HepG2 (cell line): ENCODE results near the gene RAC3. TPM values are rescaled to one million over a fixed set of nuclear protein-coding genes. Genes with fewer than 3 reads are reported as not detected.
A peak's percentile ranks its signal among the peaks of the same experiment; 100 is the strongest.

Source experiments
- AKAP8 ChIP-seq: sonication (generic); formaldehyde crosslinking; IDR thresholded peaks from 2 replicates; pipeline ENCODE4 v1.5.1; 2020; ENCODE audit warnings: mild to moderate bottlenecking, missing genetic modification reagents
- DMTF1 ChIP-seq: sonication (generic); formaldehyde crosslinking; IDR thresholded peaks from 2 replicates; pipeline ENCODE4 v1.4.0; 2020; ENCODE audit warnings: mild to moderate bottlenecking, missing genetic modification reagents
- DZIP1 ChIP-seq: sonication (generic); formaldehyde crosslinking; IDR thresholded peaks from 2 replicates; pipeline ENCODE4 v1.5.0; 2020; ENCODE audit warnings: mild to moderate bottlenecking, missing genetic modification reagents
- HDAC6 ChIP-seq: fragments of 200-600 bp; sonication (generic); IDR thresholded peaks from 2 replicates; pipeline ENCODE4 v1.7.0; 2017; ENCODE audit warnings: mild to moderate bottlenecking, antibody characterized with exemption, low read length, low read depth
- HMGA1 ChIP-seq: sonication (generic); formaldehyde crosslinking; conservative IDR thresholded peaks from 2 replicates; pipeline ENCODE4 v1.4.0; 2020; ENCODE audit warnings: missing genetic modification reagents
- HMGXB4 ChIP-seq, 2 experiments: sonication (generic) in 1 of 2; formaldehyde crosslinking in 1 of 2; IDR thresholded peaks; 2 replicates each; pipeline versions ENCODE4 v1.4.0 to v1.6.1; 2018 to 2020; ENCODE audit warnings: missing genetic modification reagents in 2 of 2, borderline replicate concordance in 1 of 2, low read depth in 1 of 2, mild to moderate bottlenecking in 1 of 2, missing biosample characterization in 1 of 2
- KDM3A ChIP-seq: IDR thresholded peaks from 2 replicates; pipeline ENCODE4 v1.6.1; 2018; ENCODE audit warnings: low read depth, missing compliant biosample characterization
- KMT2A ChIP-seq: sonication (generic); formaldehyde crosslinking; IDR thresholded peaks from 2 replicates; pipeline ENCODE4 v1.4.0; 2020; ENCODE audit warnings: missing genetic modification reagents
- LRRFIP1 ChIP-seq: sonication (generic); formaldehyde crosslinking; conservative IDR thresholded peaks from 2 replicates; pipeline ENCODE4 v1.4.0; 2020; ENCODE audit warnings: missing genetic modification reagents
- NR1H2 ChIP-seq: sonication (generic); formaldehyde crosslinking; IDR thresholded peaks from 2 replicates; pipeline ENCODE4 v1.8.1; 2022; ENCODE audit warnings: low read depth, missing genetic modification reagents, borderline replicate concordance
- PAF1 ChIP-seq: IDR thresholded peaks from 2 replicates; pipeline ENCODE4 v1.6.1; 2016; ENCODE audit warnings: missing genetic modification reagents, missing compliant biosample characterization
- PHF5A ChIP-seq: IDR thresholded peaks from one replicate; pipeline ENCODE4 v1.6.1; 2018; ENCODE audit warnings: low read depth, missing genetic modification reagents; ENCODE audit not compliant: unreplicated experiment
- PRPF4 ChIP-seq: fragments of 200-400 bp; formaldehyde crosslinking; IDR thresholded peaks from 2 replicates; pipeline ENCODE4 v1.6.1; 2016; ENCODE audit warnings: low read length, low read depth; ENCODE audit not compliant: poor library complexity, severe bottlenecking
- TCF12 ChIP-seq, 2 experiments: fragments of 450-650 bp in 1 of 2; sonication (generic) in 1 of 2; formaldehyde crosslinking in 1 of 2; IDR thresholded peaks; 2 replicates each; pipeline versions ENCODE4 v1.6.1 to v1.8.0; 2017 to 2022; ENCODE audit warnings: antibody characterized with exemption in 1 of 2, mild to moderate bottlenecking in 1 of 2, missing genetic modification reagents in 1 of 2, moderate library complexity in 1 of 2
- TSC22D2 ChIP-seq: sonication (generic); formaldehyde crosslinking; IDR thresholded peaks from 2 replicates; pipeline ENCODE4 v1.5.1; 2020; ENCODE audit warnings: missing genetic modification reagents, mild to moderate bottlenecking, borderline replicate concordance
- ZBTB3 ChIP-seq: sonication (generic); formaldehyde crosslinking; IDR thresholded peaks from 2 replicates; pipeline ENCODE4 v1.4.0; 2020; ENCODE audit warnings: low read depth, mild to moderate bottlenecking, moderate library complexity, missing genetic modification reagents, borderline replicate concordance
- ZNF260 ChIP-seq: sonication (generic); formaldehyde crosslinking; IDR thresholded peaks from 2 replicates; pipeline ENCODE4 v1.4.0; 2020; ENCODE audit warnings: missing genetic modification reagents, low read depth, mild to moderate bottlenecking, borderline replicate concordance
- ZNF431 ChIP-seq: sonication (generic); formaldehyde crosslinking; IDR thresholded peaks from 2 replicates; pipeline ENCODE4 v1.9.0; 2022; ENCODE audit warnings: missing genetic modification reagents, low read depth, mild to moderate bottlenecking, borderline replicate concordance
- polyA plus RNA-seq, 8 experiments: library from polyadenylated mRNA; depleted of rRNA in 3 of 8; stranded (reverse) in 7 of 8; unstranded in 1 of 8; fragments of >200 nt; fragmentation: Illumina TruSeq in 4 of 8; extraction: Trizol in 4 of 8; gene quantifications; 2 replicates each; pipeline versions ENCODE4 v1.2.1 to v1.2.3, GENCODE V29; 2011 to 2016; ENCODE audit warnings: low read depth in 4 of 8, missing spikeins in 1 of 8, mixed read lengths in 1 of 8; ENCODE audit not compliant: insufficient read depth in 1 of 8
- total RNA-seq, 5 experiments: library from RNA; depleted of rRNA; stranded (reverse); fragments of >200 nt; fragmentation: Illumina TruSeq; extraction: Trizol; gene quantifications; 2 replicates each; pipeline ENCODE4 v1.2.3, GENCODE V29; 2016; ENCODE audit warnings: low read depth in 1 of 5

The RAC3 gene
- total and polyA plus RNA-seq, 2 of the 13 experiments (the other 11 are each of a cell fraction or from before 2014, with no cell fraction given): 10.5 to 21.3 TPM

GRCh38 chr17:82056729-82057621, 25.5 kb downstream of the RAC3 start (continued):
- TF ChIP-seq HMGXB4 (CRISPR knock-in tag; IDR thresholded peaks at IDR 0.05; ENCODE audit: borderline replicate concordance in 1 of 2, low read depth in 1 of 2) (peak; percentile 55 to 62; a peak in 3 of 4 replicates), NR1H2 (CRISPR knock-in tag) (no peak), LRRFIP1 (no peak), ZNF260 (CRISPR knock-in tag) (no peak), KMT2A (CRISPR knock-in tag) (peak; percentile 78), ZBTB3 (CRISPR knock-in tag) (no peak), HMGA1 (CRISPR knock-in tag) (no peak), DZIP1 (CRISPR knock-in tag) (peak; percentile 57; the same call in 1 of the 2 replicates), DMTF1 (no peak), ZNF431 (CRISPR knock-in tag) (0 out of 2 replicates have a peak, but pooled peaks have one; percentile 43), PAF1 (CRISPR knock-in tag) (no peak), KDM3A (CRISPR knock-in tag) (no peak; the same call in 1 of the 2 replicates), TCF12 (IDR thresholded peaks at IDR 0.05) (no peak), TCF12 (CRISPR knock-in tag; IDR thresholded peaks at IDR 0.05) (peak; percentile 83; the same call in 1 of the 2 replicates), HDAC6 (no peak), AKAP8 (CRISPR knock-in tag) (no peak), PRPF4 (no peak), TSC22D2 (CRISPR knock-in tag) (no peak), PHF5A (peak; percentile 73)
